Activated CD4-positive, CD25-positive, alpha-beta regulatory T cell treated with anti-CD3 and anti-CD28 coated beads, Interleukin-2, amount 50 U/mL, for 72 hours (primary cell): ENCODE results near the gene LMF1.

Source experiments
- DNase-seq: peaks from one replicate; pipeline ENCODE4 v3.0.0; 2021

LMF1 gene

DNA sequence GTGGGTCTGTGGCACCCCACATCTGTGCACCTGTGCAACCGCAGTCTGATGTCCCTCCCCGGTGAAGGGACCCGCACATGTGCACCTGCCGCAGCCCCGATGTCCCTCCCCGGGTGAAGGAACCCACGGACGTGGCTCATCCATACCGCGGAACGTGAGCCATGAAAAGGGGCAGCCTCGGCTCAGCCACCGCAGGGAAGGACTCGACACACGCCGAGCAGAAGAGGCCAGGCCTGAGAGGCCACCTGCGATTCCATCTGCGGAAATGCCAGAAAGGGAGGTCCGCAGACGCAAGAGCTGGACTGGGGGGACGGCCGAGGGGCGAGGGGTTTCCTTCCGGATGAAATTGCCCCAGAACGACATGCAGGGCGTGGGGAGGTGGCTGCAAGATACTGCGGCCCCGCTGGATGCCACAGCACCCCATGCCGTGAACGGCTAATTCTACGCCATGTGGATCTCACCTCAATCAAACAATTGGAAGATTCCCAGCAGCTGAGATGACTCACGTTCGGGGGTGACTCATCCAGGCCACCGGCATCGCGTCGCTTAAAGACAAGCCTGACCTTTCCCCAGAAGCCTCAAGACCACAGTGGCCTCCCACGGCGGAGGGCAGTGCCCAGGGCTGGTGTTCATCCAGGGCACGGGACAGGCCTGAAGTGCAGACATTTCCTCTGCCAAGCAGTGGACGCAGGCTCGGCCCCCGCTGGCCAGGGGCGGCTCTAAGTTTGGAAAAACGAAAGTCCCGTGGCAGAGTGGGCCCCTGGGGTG is 31.8 kb upstream of the LMF1 start:
- peak; percentile 75 for DNase-seq

DNA sequence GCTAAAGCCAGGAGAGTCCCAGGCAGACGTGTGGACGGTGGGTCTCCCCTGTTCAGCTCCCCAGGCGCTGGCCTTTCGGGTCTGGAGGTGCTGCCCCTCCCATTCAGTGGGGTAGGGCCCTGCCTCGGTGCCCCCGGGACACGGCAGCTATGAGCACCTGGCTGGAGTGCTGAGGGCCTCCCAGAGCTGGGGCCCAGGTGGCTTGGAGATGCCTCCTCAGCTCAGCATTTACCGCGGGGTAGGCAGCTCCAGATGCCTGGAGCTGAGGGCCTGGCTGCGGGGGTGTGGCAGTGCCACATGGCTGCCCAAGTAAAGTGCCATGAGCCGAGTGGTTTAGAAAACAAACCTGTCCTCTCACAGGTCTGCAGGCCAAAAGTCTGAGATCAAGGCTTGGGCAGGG is 30.3 kb upstream of the LMF1 start:
- no peak for DNase-seq

DNA sequence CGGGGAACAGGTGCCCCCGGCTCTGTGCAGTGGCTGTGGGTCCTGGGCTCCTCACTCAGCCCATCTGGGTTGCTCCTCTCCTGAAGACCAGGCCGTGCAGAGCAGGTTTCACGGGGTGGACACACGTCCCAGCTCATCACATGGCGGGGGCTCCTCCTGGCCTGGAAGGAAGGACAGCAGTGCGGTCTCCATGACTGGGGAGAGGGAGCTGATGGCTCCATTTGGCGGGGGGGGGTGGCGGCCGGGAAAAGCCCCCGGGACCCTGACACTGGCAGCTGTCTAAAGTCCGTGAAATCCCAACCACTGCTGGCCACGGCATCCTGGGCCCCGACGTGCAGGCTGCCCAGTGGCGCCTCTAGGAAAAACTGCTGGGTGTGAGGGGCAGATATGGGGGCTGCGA is 29.8 kb upstream of the LMF1 start:
- DNase-seq = no peak

DNA sequence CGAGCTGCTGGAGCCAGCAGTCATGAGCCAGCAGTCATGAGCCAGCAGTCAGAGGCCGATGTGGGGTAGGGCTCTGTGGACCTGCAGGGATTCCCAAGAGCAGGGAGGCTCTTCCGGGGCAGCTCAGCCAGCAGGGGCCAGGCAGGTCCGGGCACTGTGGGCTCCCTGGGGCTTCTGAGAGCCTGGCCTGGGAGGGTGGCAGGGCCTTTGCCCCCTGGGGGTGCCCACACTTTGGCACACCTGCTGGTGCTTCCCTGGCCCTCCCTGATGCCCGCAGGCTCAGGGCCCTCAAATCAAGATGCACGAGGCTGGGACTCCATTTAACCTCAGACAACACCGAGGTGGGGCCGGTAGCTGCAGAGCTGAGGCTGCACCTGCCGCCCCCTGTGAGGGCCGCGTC is 28.9 kb upstream of the LMF1 start:
- no peak for DNase-seq

DNA sequence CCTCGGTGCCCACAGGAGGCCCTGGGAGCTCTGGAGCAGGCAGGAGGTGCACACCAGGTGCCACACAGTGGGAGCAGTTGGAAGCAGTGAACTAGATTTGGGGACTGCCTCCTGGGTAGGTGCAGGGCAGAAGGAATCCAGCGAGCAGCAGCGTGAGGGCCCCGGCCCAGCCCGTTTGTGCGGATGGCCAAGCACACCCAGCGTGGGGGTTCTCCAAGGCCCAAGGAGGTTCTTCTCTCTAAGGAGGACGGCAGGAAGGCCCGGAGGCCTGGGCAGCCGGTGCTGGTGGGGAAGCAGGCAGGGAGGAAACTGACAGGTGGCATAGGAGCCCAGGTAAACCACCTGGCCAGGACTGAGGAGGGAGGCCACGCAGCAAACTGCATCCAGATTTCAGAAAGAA is 27.8 kb upstream of the LMF1 start:
- no peak for DNase-seq

DNA sequence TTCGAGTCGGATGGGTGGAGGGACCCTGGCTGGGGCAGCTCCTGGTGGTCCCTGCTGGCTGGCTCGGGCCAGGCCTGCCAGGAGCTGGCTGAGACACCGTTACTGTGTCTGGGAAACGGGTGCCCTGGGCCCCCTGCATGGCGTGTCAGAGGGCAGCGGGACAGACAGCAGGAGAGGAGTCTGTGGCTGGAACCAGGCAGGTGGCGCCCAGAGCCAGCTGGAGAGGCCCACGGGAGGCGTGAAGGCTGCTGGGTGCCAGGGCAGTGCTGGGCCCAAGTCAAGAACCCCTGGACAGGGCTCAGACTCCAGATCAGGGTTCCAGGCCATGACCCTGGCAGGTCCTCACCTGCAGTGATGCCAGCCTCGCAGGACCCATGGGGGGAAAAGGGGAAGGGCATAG is 27.4 kb upstream of the LMF1 start:
- no peak for DNase-seq

DNA sequence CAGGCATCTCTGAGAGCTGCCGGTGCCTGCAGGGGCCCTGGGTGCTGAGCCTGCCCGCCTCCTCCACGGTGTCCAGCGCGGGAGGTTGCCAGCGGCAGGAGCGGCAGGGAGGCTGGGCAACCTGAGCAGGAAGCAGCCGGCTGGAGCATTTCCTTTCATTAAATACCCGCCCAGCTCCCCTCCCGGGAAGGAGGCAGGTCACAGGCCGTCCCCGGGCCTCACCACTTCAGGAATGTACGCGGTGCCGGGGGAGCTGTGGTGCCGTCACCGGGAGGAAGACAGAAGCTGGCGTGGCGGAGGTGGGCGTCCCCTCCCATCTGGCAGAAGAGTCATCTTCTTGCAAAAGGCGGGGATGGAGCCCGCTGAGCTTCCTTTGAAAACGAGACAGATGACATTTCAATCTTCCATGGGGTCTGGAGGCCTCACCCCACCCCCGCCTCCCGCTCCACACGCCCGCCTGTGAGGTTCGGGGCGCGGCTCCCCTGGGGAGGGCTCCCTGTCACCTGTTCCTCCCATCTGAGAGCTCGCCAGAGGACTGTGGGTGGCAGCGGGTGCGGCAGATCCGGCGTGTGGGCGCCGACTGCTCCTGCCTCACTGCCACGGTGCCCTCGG is 26.8 kb upstream of the LMF1 start:
- peak; percentile 49 for DNase-seq

DNA sequence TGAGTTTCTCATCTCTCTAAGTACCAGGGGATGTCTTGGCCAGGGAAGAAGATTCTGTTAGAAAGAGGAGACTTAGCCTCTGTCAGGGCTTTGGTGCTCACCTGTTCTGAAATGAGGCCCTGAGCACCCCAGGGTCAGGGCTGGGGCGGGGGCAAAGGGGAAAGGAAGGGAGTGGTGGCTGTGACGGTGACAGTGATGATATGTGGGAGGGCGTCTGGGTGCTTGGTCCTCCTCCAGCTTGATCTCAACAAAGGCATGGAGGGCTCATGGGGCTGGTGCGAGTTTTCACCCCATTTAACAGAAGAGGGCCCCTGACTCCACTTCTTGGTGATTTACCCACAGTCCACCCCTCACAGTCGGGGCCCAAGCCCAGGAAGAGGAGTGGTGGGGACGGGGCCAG is 25.9 kb upstream of the LMF1 start:
- no peak for DNase-seq

DNA sequence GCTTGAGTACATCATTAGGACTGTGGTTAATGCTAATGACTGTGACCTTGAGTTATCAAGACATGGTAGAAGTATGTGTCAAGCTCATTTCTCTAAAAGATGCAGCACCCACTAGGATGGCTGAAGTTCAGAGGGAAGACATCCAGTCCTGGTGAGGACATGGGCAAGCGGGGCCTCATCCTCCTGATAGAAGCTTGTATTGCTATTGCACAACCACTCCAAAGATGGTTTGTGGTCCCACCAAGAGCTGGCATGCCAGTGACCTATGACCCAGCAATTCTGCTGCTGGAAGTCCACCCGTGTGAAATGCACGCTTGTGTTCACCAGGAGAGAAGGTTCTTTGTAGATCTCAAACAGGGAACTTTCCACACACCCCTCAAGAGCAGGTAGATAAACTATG is 25.0 kb upstream of the LMF1 start:
- DNase-seq = no peak

DNA sequence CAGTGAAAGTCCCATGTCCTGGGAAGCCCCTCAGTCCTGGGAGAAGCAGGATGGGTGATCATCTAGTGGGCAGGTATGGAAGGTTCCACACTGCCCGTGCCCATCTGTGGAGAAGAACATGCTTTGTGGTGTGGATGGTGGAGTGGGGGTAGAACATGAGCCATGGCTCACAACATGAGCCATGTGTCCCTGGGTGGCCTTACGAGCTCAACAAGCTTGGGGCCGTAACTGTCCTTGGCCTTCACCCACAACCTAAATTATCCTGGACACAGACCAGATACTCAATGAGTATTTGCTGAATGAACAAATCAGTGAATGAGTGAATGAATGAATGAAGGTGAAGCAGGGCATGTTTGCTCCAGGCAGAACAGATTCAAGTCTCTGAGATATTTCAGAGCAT is 24.3 kb upstream of the LMF1 start:
- DNase-seq = no peak

DNA sequence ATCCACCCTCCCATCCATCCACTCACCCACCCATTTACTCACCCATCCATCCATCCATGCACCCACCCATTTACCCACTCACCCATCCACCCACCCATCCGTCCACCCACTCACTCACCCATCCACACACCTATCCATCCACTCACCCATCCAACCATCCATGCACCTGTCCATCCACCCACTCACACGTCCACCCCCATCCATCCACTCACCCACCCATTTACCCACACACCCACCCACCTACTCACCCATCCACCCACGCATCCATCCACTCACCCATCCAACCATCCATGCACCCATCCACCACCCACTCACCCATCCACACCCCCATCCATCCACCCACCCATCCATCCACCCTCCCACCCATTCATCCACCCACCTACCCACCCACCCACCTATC is 22.9 kb upstream of the LMF1 start:
- no peak for DNase-seq

DNA sequence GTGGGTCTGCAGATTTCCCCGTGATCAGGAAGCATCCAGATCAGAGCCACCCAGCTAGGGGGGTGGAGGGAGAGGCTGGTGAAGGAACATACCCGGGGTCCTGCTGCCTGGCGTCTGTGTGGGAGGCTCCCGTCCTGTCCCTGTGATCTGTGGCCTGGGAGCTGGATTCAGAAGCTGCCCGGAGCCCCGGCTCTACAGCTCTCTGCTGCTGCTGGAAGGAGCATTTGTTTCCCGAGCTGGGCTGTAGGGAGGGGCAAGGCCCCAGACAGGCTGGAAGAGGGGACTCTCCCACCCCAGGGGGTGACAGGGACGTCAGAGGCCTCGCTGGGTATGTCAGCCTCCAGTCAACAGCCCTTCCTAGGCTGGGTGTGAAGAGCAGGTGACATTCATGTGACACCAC is 21.0 kb upstream of the LMF1 start:
- DNase-seq = no peak

DNA sequence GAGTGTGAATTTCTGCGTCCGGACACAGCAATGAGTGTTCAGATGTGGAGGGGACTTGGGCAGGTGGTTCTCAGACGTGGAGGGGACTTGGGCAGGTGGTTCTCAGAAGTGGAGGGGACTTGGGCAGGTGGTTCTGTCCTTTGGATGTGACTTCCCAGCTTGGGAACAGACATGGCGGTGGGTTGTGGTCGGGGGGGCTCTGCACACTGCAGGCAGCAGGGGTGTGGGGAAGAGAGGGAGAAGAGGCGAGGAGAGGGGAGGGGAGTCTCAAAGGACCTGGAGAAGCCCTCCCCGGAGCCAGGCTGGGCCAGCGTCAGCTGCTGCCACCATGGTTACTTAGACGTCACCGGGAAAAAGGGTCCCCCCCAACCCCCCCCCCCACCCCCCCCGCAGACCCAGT is 20.6 kb upstream of the LMF1 start:
- DNase-seq = no peak

DNA sequence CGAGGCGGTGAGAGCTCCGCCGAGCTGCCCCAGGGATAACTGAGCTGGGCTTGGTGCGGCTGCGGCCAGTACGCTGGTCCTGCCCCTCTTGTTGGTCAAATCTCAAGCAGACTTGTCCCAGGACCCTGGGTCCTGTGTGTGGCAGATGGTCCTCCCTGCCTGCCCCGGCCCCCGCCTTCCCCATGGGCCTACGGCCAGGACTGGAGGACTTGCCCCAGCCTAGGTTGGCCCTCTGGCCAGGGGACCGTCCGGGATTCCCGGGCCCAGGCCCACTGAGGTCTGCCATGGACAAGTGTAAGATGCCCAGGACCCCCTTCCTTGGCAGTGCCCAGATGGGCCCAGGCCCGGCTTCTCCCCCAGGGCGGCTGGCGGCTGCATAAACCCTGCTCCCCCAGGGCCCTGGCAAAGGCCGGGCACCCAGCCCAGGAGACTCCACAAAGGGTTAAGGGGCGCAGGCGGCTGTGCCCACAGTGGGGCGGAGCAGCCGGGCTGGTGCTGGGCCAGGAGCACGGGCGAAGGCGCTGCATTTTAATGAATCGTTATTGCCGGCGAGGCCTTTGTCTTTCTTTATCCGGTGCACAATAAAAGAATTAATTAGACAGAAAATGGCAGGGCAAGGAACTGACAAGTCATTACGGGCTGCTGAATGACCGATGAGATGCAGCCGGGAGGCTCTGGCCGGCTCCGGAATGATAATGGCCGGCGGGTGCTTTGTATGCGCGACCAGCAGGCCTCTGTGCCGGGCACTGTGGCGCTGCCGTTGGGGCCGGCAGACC is 19.9 kb upstream of the LMF1 start:
- no peak for DNase-seq

DNA sequence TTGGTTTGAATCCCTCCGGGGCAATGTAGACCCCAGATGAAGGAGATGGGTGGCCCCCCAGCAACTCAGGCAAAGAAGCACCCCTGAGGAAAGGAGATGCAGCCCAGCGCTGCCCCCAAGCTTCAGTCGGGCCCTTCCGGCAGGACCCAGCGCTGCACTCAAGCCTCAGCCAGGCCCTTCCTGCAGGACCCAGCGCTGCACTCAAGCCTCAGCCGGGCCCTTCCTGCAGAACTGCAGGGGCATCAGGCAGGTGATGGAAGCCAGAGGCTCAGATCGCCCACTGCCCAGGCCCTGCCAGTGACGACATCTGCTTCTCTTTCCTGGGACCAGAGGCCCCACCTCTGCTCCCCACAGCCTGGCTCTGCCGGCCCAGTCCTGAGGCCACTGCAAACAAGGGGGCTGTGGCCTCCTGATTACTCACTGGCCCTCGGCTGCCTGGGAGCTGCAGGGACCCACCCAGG is 18.6 kb upstream of the LMF1 start:
- DNase-seq = no peak

DNA sequence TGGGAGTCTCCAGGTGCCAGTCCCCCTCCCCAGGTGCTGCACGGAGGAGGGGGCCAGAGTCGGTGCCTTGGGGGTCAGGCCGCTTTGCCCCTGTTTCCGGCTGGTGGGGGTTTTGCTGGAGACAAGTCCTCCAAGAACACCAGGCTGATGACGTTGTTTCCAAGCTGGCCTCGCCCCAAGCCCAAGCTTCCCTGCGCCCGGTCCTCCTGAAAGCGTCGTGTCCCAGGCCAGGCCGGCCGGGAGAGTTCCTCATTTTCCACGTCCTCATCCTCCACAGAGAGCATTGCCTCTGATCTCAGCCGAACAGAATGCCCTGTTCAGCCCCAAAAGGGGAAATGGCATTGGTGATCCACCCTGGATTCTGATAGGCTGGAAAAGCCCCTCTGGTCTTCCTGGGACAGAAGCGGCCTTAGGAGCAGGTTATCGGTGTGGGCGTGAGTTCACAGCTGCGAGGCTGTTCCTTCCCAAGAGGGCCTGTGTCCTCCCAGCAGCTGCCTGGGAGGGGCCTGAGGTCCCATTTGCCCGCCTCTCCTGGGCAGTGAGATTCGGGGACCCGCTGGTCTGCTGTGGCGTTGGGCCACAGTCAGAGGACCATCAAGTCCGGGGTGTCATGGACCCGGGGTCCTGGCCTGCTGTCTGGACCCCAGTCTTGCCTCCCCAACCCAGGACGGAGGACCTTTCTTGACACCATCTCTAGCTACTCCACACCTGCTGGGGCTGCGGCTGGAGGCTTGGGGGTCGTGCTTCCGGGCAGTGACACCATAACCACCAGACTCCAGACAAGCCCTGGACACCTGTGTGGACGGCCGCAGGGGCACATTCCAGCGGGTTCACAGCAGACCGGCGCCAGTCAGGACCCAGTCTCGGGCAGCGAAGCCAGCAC is 17.9 kb upstream of the LMF1 start:
- DNase-seq = no peak

DNA sequence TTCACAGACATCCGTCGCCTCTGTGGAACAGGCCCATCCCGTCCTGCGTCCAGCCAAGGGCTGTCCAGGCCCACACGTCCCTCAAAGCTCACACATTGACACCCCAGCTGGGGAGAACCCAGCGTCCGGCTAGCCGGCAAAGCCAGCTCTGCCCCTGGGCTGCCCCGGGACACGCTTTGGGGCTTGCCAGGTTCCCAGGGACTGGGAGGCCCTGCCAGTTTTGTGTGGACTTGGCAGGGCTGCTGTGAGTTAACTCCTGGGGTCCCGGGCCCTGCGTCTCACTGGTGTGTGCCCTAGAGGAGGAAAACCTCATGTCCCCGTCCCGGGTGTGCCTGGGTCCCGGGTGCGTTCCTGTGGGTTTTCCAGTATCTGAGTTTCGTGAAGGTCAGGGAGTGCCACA is 17.1 kb upstream of the LMF1 start:
- DNase-seq = no peak

DNA sequence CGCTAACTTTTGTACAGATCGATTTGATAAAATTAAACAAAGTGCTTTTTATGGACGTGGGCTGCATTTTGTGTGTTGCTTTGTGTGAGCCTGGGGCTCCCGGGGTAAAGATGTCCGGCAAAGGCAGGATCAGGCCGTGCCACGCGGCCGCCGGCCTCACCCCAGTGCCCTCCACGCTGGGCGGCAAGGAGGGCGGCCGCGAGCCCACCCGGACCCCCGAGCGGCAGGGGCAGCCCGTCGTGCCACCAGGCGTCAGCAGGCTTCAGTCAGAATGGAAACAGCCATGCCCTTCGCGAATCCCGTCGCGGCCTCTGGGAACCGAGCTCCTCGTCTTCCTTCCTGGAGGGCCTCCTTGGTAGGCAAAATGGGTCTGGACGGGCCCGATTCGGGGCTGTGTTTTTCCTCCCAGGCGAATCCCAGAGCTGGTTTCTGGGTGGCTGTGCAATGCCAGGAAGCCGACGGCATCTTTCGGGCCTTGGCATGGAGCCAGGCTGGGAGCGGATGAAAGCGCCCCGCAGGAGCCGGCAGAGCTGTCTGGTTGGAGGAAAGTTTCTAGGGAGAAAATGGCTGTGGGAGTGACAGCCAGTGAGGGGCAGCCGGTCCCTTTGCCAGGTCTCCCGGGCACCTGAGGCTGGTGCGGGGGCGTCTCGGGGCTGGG is 16.3 kb upstream of the LMF1 start:
- no peak for DNase-seq

DNA sequence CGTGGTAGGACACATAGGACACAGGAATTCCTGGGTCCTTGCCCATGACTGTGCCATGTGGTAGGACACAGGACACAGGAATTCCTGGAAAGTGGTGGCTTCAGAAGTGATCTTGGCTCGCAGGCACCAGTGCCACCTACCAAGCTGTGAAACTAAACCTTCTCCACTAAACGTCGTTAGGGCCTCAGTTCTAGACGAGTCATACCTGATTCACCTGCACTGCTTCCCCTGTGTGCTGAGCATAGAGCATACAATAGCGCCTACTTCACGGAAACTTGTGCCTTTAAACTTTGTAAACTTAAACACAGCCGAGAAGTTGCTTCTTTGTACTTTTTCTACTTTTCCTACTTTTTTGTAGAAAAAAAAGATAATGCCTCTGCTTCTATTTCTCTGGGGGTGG is 15.6 kb upstream of the LMF1 start:
- DNase-seq = no peak

DNA sequence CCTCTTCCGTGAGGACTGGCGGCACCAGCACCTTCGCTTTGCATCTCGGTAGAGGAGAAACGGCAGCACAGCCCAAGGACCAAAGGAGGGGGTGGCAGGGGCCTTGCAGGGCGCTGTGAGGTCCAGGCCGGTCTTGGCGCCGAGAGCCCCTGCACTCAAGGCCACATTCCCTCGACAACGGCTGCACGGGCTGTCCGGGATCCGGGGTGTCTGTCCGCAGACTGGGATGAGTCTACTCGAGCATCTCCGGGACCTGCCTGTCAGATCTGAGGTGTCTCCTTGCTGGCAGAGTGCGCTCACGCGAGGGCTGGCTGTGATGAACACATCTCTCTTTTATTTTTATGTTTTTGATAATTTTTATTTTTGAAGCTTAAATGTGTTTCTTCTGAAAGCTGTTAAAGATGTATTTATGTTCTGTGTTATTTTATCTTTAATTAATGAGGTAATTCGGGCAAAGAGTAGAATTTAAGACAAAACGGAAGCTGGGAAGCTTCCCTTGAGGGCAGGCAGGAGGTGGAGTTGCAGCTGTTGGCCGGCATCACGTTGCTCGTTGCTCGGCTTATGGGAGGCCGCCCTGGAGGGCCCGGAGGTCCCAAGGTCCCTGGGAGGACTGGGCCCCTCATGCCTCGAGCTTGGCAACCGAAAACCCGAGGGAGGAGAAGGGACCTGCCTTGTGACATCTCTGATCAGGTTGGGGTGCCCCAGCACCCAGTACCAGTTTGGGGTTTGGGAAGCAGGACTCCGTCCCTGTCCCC is 15.0 kb upstream of the LMF1 start:
- DNase-seq = no peak

DNA sequence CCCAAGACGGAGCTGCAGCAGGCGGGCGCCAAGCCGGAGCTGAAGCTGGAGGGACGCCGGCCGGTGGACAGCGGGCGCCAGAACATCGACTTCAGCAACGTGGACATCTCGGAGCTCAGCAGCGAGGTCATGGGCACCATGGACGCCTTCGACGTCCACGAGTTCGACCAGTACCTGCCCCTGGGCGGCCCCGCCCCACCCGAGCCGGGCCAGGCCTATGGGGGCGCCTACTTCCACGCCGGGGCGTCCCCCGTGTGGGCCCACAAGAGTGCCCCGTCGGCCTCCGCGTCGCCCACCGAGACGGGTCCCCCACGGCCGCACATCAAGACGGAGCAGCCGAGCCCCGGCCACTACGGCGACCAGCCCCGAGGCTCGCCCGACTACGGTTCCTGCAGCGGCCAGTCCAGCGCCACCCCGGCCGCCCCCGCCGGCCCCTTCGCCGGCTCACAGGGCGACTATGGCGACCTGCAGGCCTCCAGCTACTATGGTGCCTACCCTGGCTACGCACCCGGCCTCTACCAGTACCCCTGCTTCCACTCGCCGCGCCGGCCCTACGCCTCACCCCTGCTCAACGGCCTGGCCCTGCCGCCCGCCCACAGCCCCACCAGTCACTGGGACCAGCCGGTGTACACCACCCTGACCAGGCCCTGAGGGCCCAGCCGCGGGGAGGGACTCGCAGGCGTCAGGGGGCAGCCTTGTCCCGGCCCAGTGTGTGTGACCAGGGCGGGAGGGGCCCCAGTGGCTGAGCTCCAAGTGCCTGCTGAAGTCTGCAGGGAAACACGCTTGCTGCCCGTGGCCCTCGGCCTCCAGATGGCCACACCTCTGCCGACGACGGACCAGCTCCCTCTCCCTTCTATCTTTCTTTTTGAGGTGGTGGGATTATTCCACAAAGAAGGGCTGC is 14.2 kb upstream of the LMF1 start:
- DNase-seq = no peak
